Activated CD8-positive, alpha-beta memory T cell treated with anti-CD3 and anti-CD28 coated beads, Interleukin-2, amount 10 ng/mL, durations not matched to agents 7 days and 5 days (primary cell): ENCODE measurements around the gene KNCN. TPM values are rescaled to one million over a fixed set of nuclear protein-coding genes. Genes with fewer than 3 reads are reported as not detected.

Experiments
- total RNA-seq, 2 experiments: library from RNA; stranded (reverse); gene quantifications; one replicate each; pipeline ENCODE4 v1.2.3, GENCODE V29; 2021

The KNCN gene
- total RNA-seq, 2 experiments from 2014 or later, result not detected

Other genes starting within 250 kb of the KNCN start
- 10 to 100 TPM; 33.4 to 44.7 TPM for gene LRRC41, start 248.0 kb downstream of the KNCN start, total RNA-seq
- 100 to 1,000 TPM; 279 to 302 TPM for gene UQCRH, start 247.9 kb downstream of the KNCN start, total RNA-seq
- gene NSUN4, start 210.8 kb downstream of the KNCN start, total RNA-seq, result 10 to 100 TPM; 20.6 to 26.7 TPM
- gene FAAH, start 157.3 kb downstream of the KNCN start, total RNA-seq, result 1 to 10 TPM; 3.1 to 3.9 TPM
- under 1 TPM in 1 of 2 experiments, not detected in 1; 0.15 TPM for gene DMBX1, start 61.8 kb downstream of the KNCN start, total RNA-seq
- 10 to 100 TPM; 70.6 to 78.6 TPM for gene MKNK1, start 52.6 kb upstream of the KNCN start, total RNA-seq
- 10 to 100 TPM; 18.3 to 20.7 TPM for gene MOB3C, start 65.2 kb upstream of the KNCN start, total RNA-seq
- gene ATPAF1, start 116.7 kb upstream of the KNCN start, total RNA-seq, result 10 to 100 TPM; 44.2 to 44.3 TPM
- gene TEX38, start 120.2 kb upstream of the KNCN start, total RNA-seq, result not detected
- 10 to 100 TPM; 79.2 to 79.4 TPM for gene EFCAB14, start 167.5 kb upstream of the KNCN start, total RNA-seq
- gene CYP4B1, start 247.4 kb upstream of the KNCN start, total RNA-seq, result not detected